Embryonic facial prominence (tissue), 1 donor: Measurements from ENCODE around the gene WNT3A.
"Not testable (repeated sequence)": the region's sequence is repeated elsewhere in the genome, so short reads cannot be mapped to it uniquely, and the experiment has no call there.

ENCODE experiments used
- DNase-seq: peaks from one replicate; pipeline ENCODE4 v3.0.0-alpha.2; 2016; ENCODE audit errors: extremely low spot score

WNT3A gene, protein sequence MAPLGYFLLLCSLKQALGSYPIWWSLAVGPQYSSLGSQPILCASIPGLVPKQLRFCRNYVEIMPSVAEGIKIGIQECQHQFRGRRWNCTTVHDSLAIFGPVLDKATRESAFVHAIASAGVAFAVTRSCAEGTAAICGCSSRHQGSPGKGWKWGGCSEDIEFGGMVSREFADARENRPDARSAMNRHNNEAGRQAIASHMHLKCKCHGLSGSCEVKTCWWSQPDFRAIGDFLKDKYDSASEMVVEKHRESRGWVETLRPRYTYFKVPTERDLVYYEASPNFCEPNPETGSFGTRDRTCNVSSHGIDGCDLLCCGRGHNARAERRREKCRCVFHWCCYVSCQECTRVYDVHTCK

DNA sequence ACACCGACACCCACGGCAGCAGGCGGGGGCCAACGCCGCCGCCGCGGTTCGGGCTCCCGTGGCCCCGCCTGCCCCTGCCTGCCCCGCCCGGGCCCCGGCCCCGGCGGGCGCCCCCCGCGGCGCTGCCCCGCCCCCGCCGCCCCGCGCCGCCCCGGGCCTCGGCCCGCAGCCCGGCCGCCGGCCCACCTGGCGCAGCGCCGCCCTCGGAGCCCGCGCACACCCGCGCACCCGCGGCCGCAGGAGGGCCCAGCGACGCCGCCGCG lies at the start of gene WNT3A:
Gene WNT3A, plus strand, starts transcription at position 213 of the 263 bp plus-strand sequence. CDS start 131 bp downstream, outside the sequence.
- no peak for DNase-seq

DNA sequence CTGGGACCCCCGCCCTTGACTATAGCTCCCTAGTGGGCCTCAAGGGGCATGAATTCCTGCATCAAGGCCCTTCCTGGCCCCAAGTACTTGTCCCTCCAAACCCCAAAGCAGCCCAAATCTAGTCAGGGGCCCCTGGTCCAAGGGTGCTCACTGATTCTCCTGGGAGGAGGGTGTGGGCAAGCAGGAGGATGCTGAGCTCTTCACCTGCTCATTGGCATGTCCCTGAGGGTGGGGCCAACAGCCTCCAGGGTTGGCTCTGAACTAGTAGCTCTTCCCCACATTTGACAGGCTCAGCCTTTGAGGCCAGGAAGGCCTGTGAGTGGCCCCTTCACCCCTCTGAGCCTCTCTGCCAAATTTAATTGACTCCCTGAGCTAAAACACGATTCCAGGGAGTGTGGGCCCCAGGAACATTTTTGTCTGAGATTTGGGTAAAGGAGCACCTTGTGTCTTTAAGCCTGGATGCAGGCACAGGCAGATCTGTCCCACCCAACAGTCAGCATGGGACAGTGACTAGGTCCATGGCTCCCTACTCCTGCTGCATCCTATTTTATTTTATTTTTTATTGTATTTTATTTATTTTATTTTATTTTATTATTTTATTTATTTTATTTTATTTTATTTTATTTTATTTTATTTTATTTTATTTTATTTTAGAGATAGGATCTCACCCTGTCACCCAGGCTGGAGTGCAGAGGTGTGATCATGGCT lies 48.0 kb upstream of the WNT3A start:
- peak; percentile 2 for DNase-seq

DNA sequence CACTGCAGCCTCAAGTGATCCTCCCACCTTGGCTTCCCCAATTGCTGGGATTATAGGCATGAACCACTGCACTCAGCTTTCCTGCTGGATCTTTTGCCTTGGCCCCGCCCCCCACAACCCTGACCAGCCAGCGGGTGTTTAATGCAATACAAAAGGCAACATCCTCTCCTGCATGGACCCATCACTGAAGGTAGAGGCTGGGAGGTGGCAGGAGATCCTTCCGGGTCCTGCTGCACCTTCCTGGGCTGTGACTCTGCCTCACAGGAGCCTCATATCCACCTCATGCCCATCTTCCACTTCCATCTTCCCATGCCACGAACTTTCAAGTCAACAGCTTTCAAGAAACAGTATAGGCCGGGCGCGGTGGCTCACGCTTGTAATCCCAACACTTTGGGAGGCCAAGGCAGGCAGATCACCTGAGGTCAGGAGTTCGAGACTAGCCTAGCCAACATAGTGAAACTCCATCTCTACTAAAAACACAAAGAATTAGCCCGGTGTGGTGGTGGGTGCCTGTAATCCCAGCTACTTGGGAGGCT lies 47.4 kb upstream of the WNT3A start:
- DNase-seq: peak; percentile 1

DNA sequence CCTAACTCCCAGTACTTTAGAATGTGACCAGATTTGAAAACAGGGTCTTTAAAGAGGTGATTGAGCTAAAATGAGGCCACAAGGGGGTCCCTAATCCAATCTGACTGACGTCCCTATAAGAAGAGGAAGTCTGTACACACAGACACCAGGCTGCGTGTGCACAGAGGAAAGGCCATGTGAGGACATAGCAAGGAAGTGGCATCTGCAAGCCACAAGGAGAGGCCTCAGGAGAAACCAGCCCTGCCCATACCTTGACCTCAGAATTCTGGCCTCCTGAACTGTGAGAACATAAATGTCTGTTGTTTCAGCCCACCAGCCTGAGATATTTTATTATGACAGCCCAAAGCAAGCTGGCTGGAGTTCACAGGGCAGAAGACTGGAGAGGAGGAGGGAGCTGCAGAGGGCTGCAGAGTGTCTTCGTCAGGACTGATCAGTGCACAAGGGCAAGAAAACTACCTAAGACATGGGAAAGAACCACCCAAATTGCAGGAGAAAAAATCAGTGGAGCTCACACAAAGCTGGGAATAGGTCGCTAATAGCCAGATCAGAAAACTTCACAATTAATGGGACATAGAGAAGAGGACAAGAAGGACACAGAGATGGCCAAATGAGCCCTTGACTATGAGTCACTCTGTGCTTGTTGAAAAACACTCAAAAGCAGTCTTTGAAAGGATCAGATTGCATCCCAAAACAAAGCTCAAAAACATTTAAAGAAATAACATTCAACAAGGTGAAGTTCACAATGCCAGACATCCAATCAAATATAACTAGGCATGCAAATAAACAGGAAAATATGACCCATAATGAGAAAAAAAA lies 44.9 kb upstream of the WNT3A start:
- no peak for DNase-seq

DNA sequence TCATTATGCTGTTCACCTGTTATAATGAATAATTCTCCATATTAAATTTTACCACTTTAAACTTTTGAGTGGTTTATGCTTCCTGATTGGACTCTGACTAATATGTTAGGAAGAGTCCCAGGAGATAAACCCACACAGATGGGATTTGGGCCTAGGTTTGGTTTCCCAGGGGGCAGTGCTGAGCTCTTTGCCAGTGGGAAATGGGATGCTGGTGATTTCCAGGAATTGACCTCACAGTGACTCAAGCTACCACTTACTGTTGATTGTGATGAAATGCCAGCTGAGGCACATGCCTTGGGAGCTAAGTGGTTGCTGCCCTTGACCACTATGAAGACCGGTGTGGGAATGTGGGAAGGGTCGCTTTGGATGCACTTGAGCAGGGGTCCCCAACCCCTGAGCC lies 40.1 kb upstream of the WNT3A start:
- not testable (repeated sequence) for DNase-seq

DNA sequence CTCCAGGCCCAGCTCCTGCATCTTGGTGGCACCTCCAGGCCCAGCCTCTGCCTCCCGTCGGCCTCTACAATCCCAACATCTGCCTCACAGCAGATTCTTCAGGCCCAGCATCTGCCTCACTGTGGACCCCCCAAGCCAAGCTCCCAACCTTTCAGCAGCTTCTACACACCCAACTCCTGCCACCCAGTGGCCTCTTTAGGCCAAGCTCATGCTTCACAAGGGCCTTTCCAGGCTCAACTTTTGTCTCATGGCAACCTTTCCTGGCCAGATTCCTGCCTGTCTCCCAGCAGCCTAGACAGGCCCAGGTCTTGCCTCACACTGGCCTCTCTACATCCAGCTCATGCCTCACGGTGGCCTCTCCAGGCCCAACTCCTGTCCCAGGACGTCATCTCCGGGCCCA lies 39.0 kb upstream of the WNT3A start:
- DNase-seq: not testable (repeated sequence)

DNA sequence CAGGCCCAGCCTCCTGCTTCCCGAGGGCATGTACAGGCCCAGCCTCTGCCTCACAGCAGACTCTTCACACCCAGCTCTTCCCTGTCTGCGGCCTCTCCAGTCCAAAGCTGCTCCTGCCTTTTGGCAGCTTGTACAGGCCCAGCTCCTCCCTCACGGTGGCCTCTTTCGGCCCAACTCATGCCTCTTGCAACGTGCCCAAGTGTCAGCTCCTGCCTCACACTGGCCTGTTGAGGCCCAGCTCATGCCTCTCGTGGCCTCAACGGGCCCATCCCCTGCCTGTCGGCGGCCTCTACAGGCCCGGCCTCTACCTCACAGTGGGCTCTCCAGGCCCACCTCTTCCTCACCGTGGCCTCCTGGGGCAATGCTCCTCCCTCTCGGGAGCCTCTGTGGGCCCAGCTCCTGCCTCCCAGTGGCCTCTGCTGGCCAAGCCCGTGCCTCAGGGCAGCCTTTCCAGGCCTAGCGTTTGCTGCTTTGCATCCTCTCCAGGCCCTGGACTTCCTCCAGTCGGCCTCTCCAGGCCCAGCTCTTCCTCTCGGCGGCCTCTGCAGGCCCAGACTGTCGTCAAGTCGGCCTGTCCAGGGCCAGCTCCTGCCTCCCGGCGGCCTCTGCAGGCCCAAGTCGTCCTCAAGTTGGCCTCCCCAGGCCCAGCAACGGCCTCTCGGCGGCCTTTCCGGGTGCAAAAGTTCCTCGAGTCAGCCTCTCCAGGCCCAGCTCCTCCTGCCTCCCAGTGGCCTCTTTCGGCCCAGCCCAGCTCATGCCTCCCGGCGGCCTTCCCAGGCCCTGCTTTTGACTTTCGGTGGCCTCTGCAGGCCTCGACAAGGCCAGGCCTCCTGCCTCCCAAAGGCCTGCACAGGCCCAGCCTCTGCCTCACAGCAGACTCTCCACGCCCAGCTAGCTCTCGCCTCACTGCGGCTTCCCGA lies 36.5 kb upstream of the WNT3A start:
- not testable (repeated sequence) for DNase-seq

DNA sequence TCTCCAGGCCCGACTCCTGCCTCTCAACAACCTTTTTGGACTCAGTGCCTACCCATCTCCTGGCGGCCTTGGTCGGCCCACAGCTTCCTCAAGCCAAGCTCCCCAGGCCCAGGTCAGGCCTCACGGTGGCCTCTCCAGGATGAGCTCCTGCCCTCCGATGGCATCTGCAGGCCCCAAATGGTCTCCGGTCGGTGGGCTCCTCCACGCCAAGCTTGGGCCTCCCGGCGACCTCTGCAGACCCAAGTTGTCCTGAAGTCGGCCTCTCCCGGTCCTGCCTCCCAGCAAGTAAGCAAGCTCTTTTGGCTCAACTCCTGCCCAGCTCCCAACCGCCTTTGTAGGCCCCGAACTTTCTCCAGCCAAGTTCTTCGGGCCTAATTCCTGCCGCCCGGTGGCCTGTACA lies 35.6 kb upstream of the WNT3A start:
- not testable (repeated sequence) for DNase-seq

DNA sequence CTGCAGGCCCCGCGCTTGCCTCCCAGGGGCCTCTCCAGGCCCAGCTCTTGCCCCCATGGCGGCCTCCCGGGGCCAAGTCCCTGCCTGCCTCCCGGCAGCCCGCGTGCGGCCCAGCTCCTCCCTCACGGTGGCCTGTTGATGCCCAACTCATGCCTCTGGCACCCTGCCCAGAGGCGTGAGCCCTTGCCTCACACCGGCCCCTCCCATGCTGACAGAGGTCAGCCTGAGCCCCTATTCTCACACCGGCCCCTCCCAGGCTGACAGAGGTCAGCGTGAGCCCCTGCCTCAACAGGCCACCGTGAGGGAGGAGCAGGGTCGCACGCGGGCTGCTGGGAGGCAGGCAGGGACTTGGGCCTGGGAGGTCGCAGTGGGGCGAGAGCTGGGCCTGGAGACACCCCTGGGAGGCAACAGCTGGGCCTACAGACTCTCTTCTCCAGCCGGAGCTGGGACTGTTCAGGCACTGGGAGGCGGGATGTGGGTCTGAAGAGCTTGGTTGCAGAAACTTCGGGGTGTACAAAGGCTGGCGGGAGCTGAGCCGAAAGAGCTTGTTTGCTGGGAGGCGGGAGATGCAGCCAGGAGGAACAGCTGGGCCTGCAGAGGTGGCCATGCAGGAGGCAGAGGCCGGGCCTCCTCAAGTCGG lies 35.0 kb upstream of the WNT3A start:
- DNase-seq: not testable (repeated sequence)

DNA sequence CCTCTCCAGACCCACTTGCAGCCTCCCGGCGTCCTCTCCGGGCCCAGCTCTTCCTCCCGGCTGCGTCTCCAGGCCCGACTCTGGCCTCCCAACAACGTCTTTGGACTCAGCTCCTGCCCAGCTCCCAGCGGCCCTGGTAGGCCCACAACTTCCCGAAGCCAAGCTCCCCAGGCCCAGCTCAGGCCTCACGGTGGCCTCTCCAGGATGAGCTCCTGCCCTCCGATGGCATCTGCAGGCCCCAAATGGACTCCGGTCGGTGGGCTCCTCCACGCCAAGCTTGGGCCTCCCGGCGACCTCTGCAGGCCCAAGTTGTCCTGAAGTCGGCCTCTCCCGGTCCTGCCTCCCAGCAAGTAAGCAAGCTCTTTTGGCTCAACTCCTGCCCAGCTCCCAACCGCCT lies 34.5 kb upstream of the WNT3A start:
- not testable (repeated sequence) for DNase-seq

DNA sequence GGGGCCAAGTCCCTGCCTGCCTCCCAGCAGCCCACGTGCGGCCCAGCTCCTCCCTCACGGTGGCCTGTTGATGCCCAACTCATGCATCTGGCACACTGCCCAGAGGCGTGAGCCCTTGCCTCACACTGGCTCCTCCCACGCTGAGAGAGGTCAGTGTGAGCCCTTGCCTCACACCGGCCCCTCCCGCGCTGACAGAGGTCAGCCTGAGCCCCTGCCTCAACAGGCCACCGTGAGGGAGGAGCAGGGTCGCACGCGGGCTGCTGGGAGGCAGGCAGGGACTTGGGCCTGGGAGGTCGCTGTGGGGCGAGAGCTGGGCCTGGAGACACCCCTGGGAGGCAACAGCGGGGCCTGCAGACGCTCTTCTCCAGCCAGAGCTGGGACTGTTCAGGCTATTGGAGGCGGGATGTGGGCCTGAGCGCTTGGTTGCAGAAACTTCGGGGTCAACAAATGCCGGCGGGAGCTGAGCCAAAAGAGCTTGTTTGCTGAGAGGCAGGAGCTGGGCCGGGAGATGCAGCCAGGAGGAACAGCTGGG lies 33.9 kb upstream of the WNT3A start:
- not testable (repeated sequence) for DNase-seq

DNA sequence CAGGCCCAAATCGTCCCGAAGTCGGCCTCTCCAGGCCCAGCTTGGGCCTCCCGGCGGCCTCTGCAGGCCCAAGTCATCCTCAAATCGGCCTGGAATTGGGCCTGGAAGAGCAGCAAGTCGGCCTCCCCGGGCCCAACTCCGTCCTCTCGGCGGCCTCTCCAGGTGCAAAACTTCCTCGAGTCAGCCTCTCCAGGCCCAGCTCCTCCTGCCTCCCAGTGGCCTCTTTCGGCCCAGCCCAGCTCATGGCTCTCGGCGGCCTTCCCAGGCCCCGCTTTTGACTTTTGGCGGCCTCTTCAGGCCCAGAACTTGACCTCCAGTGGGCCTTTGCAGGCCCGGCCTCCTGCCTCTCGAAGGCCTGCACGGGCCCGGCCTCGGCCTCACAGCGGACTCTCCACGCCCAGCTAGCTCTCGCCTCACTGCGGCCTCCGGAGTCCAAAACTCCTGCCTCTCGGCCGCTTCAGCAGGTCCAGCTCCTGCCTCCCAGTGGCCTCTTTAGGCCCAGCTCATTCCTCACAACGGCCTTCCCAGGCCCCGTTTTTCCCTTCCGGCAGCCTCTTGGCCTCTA lies 33.0 kb upstream of the WNT3A start:
- not testable (repeated sequence) for DNase-seq

DNA sequence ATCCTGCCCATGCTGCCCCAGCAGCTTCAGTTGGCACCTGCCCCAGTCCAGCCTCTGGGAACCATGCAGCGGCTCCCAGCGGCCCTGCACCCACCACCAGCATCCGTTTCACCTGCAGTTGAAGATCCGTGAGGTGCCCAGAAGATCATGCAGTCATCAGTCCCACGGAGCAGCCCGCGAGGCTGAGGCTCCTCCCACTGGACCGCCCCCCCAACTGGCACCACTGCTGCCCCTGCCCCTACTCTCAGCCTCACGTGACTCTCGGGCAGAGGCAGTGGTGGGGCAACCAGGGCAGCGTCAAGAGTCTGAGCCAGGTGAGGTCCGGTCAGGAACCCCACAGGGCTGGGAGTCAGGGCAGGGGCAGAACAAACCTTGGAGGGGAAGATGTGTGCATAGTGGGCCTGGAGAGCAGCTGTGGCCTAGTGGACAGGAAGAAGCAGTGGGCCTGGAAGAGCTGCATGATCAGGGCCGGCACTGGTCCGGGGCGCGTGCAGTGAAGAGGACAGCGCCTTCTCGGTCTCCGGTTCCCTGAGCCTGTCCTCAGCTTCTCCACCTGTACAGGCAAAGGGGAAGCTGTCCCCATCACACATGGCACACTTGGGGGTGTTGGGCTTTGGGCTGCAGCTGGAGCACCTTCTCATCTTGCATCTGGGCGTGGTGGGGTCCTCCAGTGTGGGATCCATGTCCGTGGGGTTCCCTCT lies 31.1 kb upstream of the WNT3A start:
- DNase-seq: not testable (repeated sequence)

DNA sequence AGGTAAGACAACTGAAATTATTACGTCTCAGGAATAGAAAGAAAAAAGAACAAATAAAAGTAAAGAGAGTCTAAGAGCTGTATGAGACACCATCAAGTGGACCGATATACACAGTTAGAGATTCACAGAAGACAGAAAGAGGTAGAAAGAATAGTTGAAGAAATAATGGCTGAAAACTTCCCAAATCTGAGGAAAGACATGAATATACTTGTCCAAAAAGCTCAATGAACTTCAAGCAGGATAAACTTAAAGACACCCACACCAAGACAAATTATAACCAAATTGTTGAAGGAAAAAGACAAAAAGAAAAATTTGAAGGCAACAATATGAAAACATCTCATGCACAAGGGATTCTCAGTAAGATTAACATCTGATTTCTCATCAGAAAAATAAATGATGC lies 19.6 kb upstream of the WNT3A start:
- no peak for DNase-seq

DNA sequence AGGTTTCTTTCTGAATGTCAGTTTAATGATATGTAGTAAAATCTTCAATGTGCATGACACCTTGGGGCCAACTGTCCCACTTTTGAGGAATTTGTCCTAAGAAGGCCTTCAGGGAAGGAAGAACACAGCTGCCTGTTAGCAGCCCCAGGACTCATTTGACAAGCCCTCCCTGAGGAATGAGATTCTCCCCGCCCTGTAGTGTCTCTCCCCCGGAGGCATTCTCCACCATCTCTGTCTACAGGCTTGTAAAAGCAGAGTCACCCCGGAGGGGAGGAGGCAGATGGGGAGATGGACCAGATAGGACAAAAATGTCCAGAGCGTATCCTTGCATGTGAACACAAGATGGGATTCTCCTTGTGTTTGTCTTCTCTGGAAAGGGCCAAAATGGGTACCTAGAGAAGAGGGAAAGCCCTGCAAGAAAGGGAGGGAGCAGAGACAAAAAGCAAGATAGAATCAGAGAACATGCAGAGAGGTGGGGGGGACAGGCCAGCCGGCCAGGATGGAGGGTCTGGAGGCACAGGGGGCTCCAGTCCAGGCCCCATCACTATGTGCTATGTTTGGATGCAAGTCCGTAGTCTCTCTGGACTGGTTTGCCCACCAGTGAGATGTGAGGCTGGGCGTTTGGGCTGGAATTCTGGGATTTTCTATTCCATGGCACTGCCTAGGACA lies 12.0 kb upstream of the WNT3A start:
- no peak for DNase-seq

DNA sequence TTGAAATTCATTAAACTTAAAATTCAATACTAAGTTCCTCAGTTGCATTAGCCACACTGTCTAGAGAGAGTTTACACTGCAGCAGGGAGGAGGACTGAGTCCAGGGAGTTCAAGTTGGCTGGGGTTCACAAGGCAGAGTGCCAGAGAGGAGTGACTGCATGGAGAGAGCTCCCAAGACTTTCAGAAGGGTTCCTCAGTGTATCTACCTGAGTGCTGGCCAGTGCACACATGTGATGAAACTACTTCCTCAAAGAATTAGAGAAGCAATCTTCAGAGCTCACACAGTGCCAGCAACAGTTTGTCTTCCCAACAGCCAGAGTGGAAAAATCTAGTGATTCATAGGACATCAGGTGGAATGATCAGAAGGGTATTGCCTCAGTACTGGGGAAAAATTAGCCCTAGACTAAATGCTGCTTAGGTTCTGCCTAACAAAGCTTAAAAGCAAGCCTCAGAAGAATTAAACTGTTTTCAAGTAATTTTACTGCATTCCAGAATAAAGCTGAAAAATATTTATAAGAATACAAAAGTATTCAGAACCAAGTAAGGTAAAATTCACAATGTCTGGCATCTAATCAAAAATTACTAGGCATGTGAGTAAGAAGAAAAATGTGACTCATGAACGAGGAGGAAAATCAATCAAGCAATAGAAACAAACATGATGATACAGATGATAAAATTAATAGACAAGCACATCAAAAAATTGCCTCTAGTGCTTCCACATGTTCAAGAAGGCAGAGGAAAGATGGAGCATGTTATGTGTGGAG lies 10.4 kb upstream of the WNT3A start:
- no peak for DNase-seq

DNA sequence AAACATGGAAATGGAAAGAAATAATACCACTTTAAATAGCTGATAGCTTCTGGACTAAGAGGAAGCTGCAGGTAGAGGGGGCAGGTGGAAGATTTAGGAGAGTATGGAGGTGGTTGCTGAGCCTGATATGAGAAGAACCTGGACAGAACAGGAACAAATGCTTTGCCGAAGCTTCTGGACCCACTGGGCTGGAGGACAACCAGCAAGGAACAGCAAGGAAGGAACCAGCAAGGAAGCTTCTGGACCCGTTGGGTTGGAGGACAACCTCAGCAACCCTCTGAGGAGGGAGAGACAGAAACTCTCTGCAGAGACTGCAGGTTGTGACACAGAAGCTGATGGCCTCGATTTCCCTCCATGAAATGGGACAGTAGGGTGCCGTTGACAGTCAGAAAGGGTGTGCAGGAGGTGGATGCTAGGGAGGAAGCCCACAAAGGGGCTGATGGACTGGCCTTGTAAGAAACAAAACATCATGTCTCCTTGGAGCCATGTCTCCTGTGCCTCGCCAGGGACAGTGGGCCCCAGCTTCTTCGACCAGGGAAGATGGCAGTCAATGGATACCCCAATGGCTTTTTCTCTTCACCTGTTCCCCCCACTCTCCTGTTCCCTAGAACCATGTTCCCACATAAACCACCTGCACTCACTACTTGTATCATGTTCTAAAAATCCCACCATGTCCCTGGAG lies 8.3 kb upstream of the WNT3A start:
- no peak for DNase-seq
